Stimulated activated CD4-positive, alpha-beta T cell treated with anti-CD3 and anti-CD28 coated beads, Interleukin-2, amount 100 ng/mL, for 48 hours (primary cell): ENCODE data around the gene RNASE8.
"Not testable (repeated sequence)": the region's sequence is repeated elsewhere in the genome, so short reads cannot be mapped to it uniquely, and the experiment has no call there.

Experiments used
- DNase-seq, 2 donors: peaks; one replicate each; pipeline ENCODE4 v3.0.0-alpha.2; 2020

Gene RNASE8, protein sequence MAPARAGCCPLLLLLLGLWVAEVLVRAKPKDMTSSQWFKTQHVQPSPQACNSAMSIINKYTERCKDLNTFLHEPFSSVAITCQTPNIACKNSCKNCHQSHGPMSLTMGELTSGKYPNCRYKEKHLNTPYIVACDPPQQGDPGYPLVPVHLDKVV

DNA sequence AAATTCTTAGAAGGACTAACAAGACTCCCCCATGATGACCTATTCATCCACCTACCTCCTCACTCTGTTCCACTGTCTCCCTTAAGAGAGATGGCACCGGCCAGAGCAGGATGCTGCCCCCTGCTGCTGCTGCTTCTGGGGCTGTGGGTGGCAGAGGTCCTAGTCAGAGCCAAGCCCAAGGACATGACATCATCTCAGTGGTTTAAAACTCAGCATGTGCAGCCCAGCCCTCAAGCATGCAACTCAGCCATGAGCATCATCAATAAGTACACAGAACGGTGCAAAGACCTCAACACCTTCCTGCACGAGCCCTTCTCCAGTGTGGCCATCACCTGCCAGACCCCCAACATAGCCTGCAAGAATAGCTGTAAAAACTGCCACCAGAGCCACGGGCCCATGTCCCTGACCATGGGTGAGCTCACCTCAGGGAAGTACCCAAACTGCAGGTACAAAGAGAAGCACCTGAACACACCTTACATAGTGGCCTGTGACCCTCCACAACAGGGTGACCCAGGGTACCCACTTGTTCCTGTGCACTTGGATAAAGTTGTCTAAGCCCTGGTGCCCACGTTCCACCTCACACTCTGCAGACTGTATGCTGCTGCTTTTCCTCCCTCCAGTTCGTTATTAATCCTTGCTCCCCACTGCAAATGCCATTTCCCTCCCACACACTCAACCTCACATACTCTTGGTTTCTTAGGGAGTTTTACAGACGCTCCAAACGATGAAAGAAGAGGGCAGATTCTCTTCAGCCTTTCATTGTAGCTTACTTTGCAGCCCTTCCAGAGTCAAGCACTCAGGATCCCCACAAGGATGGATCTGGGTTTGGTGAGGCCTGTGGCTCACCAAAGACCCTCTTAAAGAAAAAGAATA is at the start of gene RNASE8:
Gene RNASE8 (plus strand): TSS at position 20 of the 873 bp plus-strand sequence. CDS start 71 bp downstream, at position 91.
- DNase-seq, result no peak

DNA sequence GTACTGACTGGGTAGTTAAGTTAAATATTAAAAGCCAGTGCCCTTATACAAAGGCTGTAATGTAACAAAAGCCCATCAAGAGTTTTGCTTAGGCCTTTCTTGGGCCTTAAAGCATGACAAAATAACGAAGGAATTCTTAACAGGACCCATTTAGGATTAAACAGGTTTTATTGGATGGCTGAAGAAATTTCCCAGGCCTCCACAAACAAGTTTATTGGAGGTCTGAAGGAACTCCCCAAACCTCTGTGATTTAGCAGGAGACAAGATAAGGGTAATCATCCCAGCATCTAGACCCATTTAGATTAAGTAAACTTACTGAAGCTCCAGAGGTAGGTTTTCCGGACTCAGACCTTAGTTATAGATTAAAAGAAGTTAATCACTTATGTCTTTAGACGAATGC is 47.9 kb upstream of the RNASE8 start:
- not testable (repeated sequence) for DNase-seq

DNA sequence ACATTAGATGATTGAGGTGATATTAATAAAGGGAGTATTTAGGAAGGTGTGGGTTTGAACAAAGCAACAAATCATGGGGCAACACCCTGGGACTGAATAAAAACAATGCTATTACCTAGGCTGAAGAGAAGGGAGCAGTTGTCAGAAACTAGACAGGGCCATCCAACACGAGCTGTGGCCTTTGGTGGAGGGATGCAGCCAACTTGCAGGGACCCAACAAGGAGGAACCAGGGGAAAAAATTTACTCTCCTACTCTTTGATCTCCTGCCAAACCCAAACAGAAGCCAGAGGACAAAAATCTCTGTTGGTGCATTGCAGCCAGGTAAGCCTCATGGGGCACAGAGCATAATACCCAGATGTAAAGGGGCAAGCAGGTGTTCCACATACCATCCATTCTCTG is 46.5 kb upstream of the RNASE8 start:
- DNase-seq, result no peak

DNA sequence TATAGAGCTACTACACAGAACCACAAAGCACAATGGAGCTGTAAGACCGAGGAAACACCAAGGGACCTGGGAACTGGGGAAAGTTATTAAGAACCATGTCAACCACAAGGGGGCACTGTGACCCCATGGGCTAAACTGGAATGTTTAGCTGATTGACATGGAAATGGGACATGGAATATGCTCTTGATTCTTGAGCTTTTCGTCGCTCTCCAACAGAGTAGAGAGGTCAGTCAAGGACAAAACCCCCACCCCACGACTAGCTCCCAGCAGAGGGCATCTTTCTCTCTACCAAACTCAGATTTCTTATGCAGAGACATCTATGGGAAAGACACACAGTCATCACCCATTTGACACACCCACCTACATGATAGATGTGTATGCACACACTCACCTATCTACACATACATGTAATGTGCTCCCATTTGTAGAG is 42.8 kb upstream of the RNASE8 start:
- peak; percentile 77 to 86 for DNase-seq

DNA sequence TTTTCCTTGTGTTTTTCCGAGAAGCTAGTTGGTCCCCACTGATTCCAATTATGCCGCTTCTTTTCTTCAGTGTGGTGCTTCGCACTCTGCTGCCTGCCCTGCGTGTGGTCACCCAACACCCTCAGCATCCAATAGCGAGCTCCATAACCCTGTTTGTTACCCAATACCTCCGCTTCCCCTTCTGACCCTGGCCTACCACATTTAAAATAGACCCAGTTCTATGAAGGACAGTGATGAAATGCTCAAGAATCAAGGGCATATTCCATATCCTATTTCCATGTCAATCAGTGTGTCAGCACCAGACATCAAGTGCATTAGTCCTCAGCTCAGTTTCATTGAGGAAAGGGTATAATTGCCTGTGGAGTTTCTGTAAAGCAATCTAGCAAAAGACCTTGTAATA is 42.3 kb upstream of the RNASE8 start:
- DNase-seq, result no peak

DNA sequence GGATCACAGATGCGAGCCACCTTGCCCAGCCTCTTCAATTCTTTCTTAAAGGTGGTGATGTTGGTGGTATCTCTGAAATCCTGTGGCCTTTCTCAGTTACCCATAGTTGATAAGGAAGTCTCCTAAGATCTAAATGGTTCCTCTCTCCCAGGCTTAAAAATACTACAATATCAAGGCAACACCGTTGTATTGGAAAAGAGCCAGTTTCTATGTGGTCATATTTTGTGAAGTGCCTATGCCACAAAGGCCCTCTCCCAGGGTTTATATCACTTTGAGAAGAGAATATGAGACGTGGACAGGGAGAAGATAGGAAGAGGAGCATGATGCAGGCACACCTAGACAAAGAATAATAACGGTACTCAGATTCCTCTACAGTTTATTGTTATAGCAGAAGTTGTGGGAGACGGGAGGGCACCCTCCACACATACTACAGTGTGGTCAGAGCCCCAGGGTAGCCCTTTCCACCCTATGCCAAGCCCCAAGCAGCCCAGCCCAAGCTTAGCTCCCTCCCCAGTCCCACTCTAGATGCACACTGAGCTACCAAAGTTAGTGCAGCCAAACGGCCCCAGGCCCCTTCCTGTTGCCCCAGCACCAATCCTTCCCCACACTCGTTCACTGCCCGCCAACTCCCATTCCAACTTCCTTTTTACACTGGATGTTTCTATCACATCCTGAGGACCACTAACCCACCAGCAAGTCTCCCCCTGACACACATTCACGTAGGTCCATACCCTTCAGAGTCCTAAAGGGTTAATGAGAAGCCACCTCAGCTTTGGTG is 41.0 kb upstream of the RNASE8 start:
- no peak for DNase-seq

DNA sequence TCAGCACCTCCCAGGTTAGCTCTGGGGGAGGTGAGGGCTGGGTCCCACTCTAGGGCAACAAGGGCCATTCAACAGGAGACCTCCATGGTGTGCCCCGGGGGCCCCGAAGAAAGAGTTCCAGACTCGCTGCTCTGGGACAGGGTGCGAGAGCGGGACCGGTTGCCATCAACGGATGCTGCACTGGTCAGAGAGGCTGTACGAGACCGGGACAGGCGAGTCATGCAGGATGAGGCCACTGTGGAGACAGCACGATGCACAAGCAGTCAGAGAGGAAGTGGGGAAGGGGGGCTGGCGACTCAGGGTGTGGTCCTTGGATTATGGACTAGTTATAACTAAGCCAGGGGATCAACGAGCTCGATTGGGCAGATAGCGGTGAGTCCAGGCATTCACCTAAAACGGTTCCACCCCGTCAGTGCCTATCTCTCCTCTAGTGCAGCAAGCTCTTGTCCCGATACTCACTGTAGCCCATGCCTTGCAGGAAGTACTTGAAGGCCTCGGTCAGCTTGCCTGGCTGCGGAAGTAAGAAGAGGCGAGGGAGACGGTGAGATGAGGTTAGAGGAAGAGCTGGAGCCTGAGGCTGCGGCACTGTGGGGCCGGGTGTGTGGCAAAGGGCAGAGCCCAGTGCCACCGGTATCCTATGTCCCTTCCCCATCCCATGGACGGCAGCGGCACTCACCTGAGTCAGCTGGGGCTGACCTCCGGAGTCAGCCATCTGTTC is 39.9 kb upstream of the RNASE8 start:
- DNase-seq, result no peak

DNA sequence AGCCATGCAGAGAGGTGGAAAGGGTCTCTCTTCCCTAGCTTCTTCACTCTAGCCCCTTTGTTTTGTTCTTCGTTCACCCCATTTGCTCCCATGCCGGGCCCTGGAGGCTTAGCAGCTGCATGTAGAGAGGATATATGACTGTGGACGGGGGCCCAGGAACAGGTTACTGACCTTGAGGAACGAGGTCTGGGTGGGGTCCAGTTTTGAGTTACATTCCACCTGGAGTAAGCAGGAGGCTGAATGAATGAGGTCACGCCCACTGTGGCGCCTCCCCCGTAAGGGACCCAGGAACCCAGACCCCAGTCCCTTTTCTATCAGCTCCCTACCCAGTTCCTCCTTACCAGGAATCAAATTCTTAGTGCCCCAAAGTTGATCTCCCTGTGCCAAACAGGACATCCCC is 39.3 kb upstream of the RNASE8 start:
- DNase-seq, result no peak

DNA sequence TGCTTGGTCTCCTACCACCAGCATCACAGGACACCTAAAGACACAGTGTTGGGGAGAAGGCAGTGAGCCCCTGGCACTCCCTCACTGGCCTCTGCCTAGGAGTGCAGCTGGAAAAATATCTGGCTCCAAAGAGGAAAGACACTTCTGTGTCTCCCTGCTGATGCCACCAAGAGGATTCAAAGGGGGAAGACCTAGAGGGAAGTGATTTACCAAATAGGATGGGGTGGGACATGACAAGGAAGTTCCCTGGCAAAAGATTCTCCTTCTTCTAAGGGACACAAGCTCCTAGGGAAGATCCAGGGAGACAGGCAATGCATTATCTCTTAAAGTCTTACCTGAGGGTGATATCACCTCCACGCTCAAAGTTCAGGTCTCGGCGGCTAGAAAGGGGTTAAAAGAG is 38.8 kb upstream of the RNASE8 start:
- no peak for DNase-seq

DNA sequence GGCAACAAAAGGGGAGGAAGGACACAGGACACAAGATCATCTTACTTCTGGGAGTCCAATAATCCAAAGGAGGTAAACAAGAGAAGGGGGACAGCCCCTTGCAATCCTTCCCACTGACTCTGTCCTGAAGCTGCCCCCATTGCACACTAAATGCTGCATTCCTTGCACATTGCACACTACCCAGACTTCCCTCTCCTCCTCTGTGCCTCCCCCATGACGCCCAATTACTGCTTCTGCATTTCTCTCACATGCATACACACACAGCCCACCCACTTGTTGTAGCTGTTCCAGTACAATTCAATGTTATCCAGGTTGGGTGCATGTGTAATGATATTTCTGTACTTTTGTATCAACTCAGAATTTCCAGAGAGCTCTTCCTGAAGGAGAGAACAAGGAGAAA is 38.3 kb upstream of the RNASE8 start:
- DNase-seq, result no peak

DNA sequence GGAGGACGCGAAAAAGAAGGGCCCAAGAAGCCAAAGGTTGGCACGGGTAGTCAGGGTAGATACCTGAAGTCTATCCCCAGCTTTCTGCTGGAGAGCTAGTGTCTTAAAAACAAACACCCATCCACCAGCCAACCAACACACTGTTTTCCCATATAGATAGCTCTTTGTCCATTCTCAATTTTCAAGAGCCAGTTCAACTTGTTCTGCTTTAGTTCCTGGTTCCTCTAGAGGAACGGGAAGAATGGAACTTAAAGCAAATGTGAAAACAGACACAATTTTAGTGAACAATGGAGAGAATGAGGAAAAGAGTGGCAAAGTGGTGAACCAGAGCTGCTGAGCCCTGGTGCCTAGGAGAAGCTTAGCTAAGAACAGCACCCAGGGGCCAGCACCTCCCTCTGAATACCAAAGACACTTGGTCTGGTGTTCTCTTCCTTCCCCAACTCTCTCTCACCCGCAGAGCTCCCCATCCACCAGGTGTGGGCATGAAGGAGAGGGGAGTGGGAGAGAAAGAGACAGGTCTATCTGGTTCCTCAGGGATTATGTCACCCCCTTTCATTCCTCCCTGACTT is 36.6 kb upstream of the RNASE8 start:
- no peak for DNase-seq

DNA sequence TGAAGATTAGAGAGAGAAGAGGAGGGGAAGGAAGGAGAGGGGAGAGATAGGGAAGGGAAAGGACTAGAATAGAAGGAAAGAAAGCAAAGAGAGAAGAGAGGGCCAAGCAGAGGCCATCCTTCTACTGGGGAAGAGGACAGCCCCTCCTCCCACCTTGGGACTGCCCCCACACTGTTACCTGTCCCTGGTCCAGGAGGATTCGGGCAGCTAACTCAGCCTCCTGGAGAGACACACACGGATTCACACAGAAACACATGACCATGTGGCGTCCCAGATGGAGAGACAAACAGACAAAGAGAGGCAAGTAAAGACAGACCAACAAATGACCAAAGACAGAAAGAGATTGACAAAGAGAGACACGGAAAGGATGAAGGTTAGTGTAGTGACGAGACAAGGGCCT is 34.9 kb upstream of the RNASE8 start:
- no peak for DNase-seq

DNA sequence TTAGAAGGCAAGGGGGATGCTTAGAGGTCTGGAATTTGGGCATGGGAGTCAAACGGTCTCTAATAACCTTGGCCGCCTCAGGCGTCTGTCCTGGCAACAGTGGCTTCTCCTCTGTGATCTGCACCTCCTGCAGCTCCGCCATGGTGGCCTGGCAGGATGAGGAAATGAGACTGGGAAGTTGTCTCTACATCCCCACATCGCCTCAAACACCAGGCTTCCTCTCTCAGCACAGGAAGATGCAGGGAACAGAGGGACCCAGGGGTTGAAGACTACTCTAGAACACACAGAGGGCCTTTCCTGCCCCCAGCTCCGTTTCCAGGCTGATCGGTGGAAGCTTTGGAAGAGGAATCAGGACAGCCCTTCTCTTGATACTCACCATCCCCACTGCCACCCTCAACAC is 34.4 kb upstream of the RNASE8 start:
- DNase-seq, result no peak

DNA sequence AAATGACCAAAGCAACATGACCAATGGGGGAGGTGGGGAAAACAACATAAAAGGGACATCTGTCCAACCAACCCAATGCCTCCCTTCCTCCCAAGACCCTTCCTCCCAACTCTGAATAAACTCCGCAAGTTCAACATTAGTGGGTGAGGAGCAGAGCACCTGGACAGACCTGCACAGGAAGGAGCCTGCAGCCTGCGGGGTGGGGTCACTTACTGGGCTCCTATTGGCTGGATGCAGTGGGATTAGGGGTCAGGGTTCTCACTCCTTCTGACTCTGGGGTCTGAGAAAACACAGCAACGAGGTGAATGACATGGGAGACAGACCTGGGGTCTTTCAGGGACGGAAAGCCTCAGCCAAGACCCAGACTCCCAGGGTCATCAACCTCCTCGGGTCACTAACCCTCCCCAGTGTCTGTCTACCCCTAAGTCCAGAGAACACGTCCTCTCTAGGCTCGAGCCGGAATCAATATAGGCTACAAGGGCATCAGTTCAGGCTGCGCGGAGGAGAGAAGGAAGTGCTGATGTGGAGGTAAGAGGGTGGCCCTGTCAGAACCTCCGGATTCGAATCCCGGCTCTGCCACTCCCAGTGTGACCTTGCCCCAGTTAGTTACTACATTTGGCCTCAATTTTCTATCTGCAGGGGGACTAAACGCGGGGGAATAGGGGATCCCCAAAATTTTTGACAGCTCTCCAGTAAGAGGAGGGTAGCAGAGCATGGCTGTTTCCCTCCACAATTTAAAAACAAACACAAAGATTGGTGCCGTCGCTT is 33.6 kb upstream of the RNASE8 start:
- peak in 1 of 2 donors; percentile 8 for DNase-seq

DNA sequence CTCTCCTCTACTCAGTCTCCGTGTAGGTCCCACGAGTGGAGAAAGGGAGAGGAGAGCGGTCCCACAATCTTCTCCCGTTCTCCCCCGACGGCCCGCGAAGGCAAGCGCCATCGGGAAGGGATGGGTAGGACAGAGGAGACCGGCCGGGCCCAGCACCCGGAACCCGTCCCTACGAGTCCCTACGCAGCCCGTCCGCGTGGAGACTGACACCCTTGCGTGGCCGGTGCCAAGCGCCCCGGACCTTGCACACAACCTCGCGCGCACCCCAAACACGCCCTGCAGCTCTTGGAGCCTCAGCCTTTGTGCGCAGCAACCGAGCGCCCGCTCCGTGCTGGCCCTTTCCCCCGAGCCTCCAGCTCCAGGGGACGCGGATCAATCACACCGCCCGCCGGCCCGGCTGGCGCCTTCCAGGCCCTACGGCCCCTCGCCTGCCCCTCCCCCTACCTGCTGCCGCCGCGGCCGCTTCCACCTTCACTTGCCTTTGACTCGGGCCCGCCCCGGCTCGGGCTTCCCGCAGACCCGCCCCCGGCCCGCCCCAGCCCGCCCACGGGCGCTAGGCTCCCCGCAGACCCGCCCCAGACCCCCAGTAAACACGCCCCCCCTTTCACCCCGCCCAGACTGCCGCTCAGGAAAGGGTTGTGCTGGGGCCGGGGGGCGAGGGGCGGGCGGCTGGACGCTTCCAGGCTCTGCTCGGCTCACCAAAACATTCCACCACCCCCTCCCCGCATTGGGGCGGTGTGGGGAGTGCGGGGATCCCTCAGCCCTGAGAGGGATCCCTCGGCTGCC is 32.8 kb upstream of the RNASE8 start, which contains the start of gene NDRG2:
Gene NDRG2 (minus strand): TSS at position 477 of the 786 bp plus-strand sequence. CDS start 1,746 bp downstream, outside the sequence.
- DNase-seq, result peak; percentile 40 to 59

DNA sequence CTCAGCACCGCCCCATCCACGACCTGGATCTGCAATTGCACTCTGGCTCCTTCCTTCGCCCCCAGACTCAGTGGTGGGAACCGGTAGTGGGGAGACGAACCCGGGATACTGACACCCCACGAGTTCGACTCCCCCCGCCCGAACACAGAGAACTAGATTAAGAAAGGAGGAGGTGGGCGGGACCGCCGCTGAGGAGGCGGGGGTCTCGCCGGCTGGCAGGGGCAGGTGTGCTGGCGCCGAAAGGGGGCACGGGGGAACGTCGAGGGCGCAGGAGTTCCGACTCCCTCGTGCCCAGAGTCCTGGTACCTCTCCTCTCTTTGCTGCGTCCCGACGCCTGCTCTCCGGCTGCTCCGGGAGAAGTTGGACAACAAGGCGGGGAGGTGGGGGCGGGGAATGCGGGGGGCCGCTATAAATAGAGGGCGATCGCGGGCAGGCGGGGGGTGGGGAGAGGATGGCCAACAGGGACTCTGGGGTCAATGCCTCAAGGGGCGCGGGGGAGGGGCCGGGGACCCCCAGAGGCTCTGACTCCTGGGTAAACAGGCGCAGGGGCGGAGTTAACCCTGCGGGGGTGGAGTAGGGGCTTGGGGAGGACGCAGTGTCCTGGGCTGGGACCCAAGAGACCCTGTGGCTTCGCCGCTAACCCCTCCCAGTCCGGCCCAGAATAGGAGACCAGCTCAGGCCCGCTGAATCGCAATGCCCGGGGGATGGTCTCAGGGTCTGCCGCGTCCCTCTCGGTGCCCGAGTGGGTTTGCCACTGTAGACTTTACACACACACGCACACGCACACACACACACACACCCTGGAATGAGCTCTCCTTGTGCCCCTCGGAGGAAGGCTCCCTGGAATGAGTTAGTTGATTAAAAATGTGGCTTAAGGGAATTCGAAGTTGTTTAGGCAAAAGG is 32.0 kb upstream of the RNASE8 start:
- DNase-seq, result no peak

DNA sequence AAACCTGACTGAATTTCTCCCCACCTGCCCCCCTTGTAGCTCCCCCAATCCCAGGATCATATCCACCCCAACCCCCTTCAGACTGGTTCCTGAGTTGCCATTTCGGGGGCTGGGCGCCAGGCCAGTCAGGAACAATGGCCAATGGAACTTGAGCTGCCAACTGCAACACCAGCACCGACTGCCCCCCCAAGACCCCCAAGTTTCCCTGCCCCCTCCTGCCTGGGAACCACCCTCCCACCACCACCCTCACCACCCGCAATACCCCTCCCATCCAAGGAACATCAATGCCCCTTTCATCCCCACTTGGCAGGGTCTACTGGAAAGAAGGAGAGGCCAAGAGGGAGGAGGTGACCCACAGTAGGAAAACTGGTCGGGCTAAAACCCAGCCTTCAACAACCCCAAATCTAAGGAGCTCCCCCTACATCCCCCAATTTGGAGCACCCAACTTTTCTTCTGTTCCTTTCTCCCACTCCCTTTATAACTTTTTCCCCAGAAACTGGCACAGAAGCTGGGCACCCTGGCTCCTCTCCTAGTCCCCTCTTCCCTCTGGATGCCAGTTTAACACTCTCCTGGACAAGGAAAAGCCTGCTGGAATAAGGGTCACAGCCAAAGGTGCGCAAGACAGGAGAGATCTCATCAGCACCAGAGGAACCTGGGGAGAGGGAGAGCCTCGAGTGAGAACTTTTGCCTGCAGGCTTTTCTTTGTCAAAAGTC is 31.2 kb upstream of the RNASE8 start:
- DNase-seq, result no peak

DNA sequence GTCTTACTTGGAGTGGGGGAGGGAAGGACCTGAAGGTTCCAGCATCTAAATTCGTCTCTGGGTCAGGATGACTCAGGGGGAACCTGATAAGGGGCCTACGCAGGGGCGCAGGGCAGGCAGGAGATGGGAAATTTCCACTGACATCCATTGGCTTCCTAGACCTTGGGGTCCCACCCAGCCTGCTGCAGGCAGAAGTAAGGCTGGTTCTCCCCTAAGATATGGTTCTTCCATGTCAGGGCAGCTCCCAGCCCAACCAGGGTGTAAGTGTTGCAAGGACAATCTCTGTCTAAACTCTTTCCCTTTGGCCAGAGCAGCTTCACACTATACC is 30.7 kb upstream of the RNASE8 start:
- no peak for DNase-seq

DNA sequence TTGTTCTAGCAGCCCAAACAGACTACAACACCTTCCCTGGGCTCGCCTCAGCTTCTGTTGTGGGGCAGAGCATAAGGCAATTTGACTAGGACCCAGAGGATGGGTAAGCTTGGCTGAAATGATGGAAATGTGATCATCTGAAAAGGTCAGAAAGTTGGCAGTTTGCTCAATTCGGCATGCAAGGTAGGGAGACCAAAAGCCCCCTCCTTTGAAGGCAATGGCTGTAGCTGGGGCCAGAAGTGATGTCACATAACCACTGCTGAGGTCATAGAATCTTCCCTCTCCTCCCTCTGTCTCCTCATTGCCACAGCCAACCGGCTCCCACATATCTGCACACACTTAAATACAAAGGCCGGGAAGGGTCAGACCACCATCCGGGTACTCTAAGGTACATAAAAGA is 27.7 kb upstream of the RNASE8 start, which contains the start of gene TPPP2:
Gene TPPP2 (plus strand): TSS at position 301 of the 400 bp plus-strand sequence. CDS start 365 bp downstream, outside the sequence.
- DNase-seq, result no peak
